K562 (cell line): ENCODE data around the gene SART1. TPM values are rescaled to one million over a fixed set of nuclear protein-coding genes. Genes with fewer than 3 reads are reported as not detected.
A peak's percentile ranks its signal among the peaks of the same experiment; 100 is the strongest.

Source experiments
- ERF ChIP-seq: fragments of 450-650 bp; formaldehyde crosslinking; IDR thresholded peaks from 2 replicates; pipeline ENCODE4 v1.4.0; 2020; ENCODE audit warnings: mild to moderate bottlenecking, mixed read lengths
- HMGN3 ChIP-seq: IDR thresholded peaks from 2 replicates; pipeline ENCODE4 v1.6.1; 2011; ENCODE audit warnings: borderline replicate concordance, low read depth, mild to moderate bottlenecking, mixed read lengths, low read length; ENCODE audit not compliant: insufficient read length; ENCODE audit errors: extremely low read depth
- KDM4B ChIP-seq, 2 experiments: fragments of 450-650 bp in 1 of 2; sonication (generic) in 1 of 2; IDR thresholded peaks; 2 replicates each; pipeline ENCODE4 v1.6.1; 2016 to 2017; ENCODE audit warnings: borderline replicate concordance in 2 of 2, antibody characterized with exemption in 1 of 2, low read depth in 1 of 2, mild to moderate bottlenecking in 1 of 2
- MYNN ChIP-seq, 2 experiments: sonication (generic); formaldehyde crosslinking in 1 of 2; IDR thresholded peaks; 2 replicates each; pipeline versions ENCODE4 v1.5.0 to v1.6.1; 2016 to 2020; ENCODE audit warnings: antibody characterized with exemption in 1 of 2, missing genetic modification reagents in 1 of 2
- NBN ChIP-seq: fragments of 450-650 bp; IDR thresholded peaks from 2 replicates; pipeline ENCODE4 v1.6.1; 2016; ENCODE audit warnings: low read depth, mild to moderate bottlenecking
- PPARD ChIP-seq: fragments of 250-450 bp; sonication (Bioruptor Pico); IDR thresholded peaks from 2 replicates; pipeline ENCODE4 v1.8.0; 2022; ENCODE audit warnings: inconsistent platforms, mild to moderate bottlenecking, moderate library complexity
- SAP30 ChIP-seq: fragments of 200-600 bp; sonication (generic); IDR thresholded peaks from 2 replicates; pipeline ENCODE4 v1.6.1; 2012; ENCODE audit warnings: borderline replicate concordance, low read depth, mild to moderate bottlenecking, moderate library complexity, low read length, control low read depth, inconsistent platforms; ENCODE audit not compliant: insufficient read depth, poor library complexity, severe bottlenecking
- polyA plus RNA-seq, 8 experiments: library from polyadenylated mRNA; depleted of rRNA in 4 of 8; stranded (reverse) in 5 of 8; unstranded in 3 of 8; fragments of >200 nt; fragmentation: Nextera tagmentation in 2 of 8; fragmentation: Illumina TruSeq in 1 of 8; extraction: Ambion mirVana in 2 of 8; extraction: Trizol in 1 of 8; gene quantifications; 2 replicates each; pipeline versions ENCODE4 v1.2.1 to v1.2.3, GENCODE V29; 2011 to 2014; ENCODE audit warnings: inconsistent platforms in 1 of 8, missing spikeins in 1 of 8
- total RNA-seq, 7 experiments: library from RNA; depleted of rRNA in 6 of 7; stranded (reverse); fragments of >200 nt in 6 of 7; fragmentation: Illumina TruSeq in 2 of 7; extraction: Trizol in 2 of 7; gene quantifications; 2 replicates each; pipeline versions ENCODE4 v1.2.1 to v1.2.3, GENCODE V29; 2011 to 2021; ENCODE audit warnings: low replicate concordance in 1 of 7
- TF ChIP-seq, protein P1 (sequence below), 2 experiments: fragments of 250-450 bp in 1 of 2; fragments of 450-650 bp in 1 of 2; sonication (Bioruptor Pico) in 1 of 2; IDR thresholded peaks; 2 replicates each; pipeline versions ENCODE4 v1.6.1 to v1.8.0; 2016 to 2021; ENCODE audit warnings: mild to moderate bottlenecking in 2 of 2, moderate library complexity in 2 of 2, missing compliant biosample characterization in 1 of 2, missing genetic modification characterization in 1 of 2
- TF ChIP-seq, protein P2 (sequence below): sonication (generic); formaldehyde crosslinking; IDR thresholded peaks from 2 replicates; pipeline ENCODE4 v1.8.0; 2022; ENCODE audit warnings: mild to moderate bottlenecking, missing genetic modification reagents
- TF ChIP-seq, protein P3 (sequence below): fragments of 250-450 bp; sonication (Bioruptor Pico); IDR thresholded peaks from 2 replicates; pipeline ENCODE4 v1.4.0; 2020
- TF ChIP-seq, protein P4 (sequence below): fragments of 450-650 bp; IDR thresholded peaks from 2 replicates; pipeline ENCODE4 v1.7.1; 2018; ENCODE audit warnings: mild to moderate bottlenecking, low read depth; ENCODE audit not compliant: partially characterized antibody
- TF ChIP-seq, protein P5 (sequence below): fragments of 150-350 bp; IDR thresholded peaks from 2 replicates; pipeline ENCODE4 v1.6.1; 2014; ENCODE audit warnings: low read depth, mild to moderate bottlenecking, low read length, borderline replicate concordance

SART1 gene
- total and polyA plus RNA-seq, 9 of the 15 experiments (the other 6 are each of a cell fraction or from before 2014, with no cell fraction given) = 4.8 to 84.1 (median 31.7) TPM

DNA sequence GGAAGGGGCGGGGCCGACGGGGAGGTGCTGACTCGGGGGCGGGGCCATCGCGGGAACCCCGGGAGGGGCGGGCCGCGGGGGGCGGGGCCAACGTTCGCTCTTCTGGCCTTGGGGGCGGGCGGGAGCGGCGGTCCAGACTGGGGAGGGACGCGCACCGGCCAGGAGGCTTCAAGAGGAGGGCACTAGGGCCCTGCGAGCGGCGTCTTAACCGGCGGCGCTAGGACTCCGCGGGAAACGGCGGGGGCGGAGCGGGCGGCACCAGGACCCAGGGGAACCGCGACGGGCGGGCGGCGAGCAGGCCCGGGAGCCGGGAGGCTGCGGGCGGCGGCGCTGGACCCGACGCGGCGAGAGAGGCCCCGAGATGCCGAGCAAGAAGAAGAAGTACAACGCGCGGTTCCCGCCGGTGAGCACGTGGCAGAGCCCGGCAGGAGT lies 42.4 kb upstream of the SART1 start, which contains the start of gene DRAP1 (continued):
- TF ChIP-seq, protein P1, sequence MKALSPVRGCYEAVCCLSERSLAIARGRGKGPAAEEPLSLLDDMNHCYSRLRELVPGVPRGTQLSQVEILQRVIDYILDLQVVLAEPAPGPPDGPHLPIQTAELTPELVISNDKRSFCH (CRISPR knock-in tag; IDR thresholded peaks at IDR 0.05) = no peak
- TF ChIP-seq, protein P1 (tag; IDR thresholded peaks at IDR 0.05) = peak; percentile 47; the same call in 1 of the 2 replicates
- TF ChIP-seq HMGN3 = peak; percentile 98
- TF ChIP-seq, protein P2, sequence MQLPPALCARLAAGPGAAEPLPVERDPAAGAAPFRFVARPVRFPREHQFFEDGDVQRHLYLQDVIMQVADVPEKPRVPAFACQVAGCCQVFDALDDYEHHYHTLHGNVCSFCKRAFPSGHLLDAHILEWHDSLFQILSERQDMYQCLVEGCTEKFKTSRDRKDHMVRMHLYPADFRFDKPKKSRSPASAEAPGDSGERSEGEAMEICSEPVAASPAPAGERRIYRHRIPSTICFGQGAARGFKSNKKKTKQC (CRISPR knock-in tag) = peak; percentile 74; the same call in 1 of the 2 replicates
- peak; percentile 84; the same call in 1 of the 2 replicates for TF ChIP-seq ERF (CRISPR knock-in tag)
- TF ChIP-seq, protein P3, sequence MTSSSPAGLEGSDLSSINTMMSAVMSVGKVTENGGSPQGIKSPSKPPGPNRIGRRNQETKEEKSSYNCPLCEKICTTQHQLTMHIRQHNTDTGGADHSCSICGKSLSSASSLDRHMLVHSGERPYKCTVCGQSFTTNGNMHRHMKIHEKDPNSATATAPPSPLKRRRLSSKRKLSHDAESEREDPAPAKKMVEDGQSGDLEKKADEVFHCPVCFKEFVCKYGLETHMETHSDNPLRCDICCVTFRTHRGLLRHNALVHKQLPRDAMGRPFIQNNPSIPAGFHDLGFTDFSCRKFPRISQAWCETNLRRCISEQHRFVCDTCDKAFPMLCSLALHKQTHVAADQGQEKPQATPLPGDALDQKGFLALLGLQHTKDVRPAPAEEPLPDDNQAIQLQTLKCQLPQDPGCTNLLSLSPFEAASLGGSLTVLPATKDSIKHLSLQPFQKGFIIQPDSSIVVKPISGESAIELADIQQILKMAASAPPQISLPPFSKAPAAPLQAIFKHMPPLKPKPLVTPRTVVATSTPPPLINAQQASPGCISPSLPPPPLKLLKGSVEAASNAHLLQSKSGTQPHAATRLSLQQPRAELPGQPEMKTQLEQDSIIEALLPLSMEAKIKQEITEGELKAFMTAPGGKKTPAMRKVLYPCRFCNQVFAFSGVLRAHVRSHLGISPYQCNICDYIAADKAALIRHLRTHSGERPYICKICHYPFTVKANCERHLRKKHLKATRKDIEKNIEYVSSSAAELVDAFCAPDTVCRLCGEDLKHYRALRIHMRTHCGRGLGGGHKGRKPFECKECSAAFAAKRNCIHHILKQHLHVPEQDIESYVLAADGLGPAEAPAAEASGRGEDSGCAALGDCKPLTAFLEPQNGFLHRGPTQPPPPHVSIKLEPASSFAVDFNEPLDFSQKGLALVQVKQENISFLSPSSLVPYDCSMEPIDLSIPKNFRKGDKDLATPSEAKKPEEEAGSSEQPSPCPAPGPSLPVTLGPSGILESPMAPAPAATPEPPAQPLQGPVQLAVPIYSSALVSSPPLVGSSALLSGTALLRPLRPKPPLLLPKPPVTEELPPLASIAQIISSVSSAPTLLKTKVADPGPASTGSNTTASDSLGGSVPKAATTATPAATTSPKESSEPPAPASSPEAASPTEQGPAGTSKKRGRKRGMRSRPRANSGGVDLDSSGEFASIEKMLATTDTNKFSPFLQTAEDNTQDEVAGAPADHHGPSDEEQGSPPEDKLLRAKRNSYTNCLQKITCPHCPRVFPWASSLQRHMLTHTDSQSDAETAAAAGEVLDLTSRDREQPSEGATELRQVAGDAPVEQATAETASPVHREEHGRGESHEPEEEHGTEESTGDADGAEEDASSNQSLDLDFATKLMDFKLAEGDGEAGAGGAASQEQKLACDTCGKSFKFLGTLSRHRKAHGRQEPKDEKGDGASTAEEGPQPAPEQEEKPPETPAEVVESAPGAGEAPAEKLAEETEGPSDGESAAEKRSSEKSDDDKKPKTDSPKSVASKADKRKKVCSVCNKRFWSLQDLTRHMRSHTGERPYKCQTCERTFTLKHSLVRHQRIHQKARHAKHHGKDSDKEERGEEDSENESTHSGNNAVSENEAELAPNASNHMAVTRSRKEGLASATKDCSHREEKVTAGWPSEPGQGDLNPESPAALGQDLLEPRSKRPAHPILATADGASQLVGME (CRISPR knock-in tag) = peak; percentile 71
- peak; percentile 74 for TF ChIP-seq MYNN (IDR thresholded peaks at IDR 0.05)
- TF ChIP-seq MYNN (CRISPR knock-in tag; IDR thresholded peaks at IDR 0.05) = no peak
- TF ChIP-seq, protein P4, sequence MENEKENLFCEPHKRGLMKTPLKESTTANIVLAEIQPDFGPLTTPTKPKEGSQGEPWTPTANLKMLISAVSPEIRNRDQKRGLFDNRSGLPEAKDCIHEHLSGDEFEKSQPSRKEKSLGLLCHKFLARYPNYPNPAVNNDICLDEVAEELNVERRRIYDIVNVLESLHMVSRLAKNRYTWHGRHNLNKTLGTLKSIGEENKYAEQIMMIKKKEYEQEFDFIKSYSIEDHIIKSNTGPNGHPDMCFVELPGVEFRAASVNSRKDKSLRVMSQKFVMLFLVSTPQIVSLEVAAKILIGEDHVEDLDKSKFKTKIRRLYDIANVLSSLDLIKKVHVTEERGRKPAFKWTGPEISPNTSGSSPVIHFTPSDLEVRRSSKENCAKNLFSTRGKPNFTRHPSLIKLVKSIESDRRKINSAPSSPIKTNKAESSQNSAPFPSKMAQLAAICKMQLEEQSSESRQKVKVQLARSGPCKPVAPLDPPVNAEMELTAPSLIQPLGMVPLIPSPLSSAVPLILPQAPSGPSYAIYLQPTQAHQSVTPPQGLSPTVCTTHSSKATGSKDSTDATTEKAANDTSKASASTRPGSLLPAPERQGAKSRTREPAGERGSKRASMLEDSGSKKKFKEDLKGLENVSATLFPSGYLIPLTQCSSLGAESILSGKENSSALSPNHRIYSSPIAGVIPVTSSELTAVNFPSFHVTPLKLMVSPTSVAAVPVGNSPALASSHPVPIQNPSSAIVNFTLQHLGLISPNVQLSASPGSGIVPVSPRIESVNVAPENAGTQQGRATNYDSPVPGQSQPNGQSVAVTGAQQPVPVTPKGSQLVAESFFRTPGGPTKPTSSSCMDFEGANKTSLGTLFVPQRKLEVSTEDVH = peak; percentile 46
- TF ChIP-seq KDM4B (IDR thresholded peaks at IDR 0.05; ENCODE audit: borderline replicate concordance in 2 of 2, low read depth in 1 of 2) = peak in 1 of 2 experiments; percentile 80; a peak in 1 of 4 replicates
- TF ChIP-seq NBN = peak; percentile 86; the same call in 1 of the 2 replicates
- TF ChIP-seq, protein P5, sequence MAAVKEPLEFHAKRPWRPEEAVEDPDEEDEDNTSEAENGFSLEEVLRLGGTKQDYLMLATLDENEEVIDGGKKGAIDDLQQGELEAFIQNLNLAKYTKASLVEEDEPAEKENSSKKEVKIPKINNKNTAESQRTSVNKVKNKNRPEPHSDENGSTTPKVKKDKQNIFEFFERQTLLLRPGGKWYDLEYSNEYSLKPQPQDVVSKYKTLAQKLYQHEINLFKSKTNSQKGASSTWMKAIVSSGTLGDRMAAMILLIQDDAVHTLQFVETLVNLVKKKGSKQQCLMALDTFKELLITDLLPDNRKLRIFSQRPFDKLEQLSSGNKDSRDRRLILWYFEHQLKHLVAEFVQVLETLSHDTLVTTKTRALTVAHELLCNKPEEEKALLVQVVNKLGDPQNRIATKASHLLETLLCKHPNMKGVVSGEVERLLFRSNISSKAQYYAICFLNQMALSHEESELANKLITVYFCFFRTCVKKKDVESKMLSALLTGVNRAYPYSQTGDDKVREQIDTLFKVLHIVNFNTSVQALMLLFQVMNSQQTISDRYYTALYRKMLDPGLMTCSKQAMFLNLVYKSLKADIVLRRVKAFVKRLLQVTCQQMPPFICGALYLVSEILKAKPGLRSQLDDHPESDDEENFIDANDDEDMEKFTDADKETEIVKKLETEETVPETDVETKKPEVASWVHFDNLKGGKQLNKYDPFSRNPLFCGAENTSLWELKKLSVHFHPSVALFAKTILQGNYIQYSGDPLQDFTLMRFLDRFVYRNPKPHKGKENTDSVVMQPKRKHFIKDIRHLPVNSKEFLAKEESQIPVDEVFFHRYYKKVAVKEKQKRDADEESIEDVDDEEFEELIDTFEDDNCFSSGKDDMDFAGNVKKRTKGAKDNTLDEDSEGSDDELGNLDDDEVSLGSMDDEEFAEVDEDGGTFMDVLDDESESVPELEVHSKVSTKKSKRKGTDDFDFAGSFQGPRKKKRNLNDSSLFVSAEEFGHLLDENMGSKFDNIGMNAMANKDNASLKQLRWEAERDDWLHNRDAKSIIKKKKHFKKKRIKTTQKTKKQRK = peak; percentile 61; the same call in 1 of the 2 replicates
- TF ChIP-seq SAP30 = no peak
- TF ChIP-seq PPARD (CRISPR knock-in tag) = no peak
